Heart left ventricle (tissue), 16 donors: Measurements from ENCODE around the gene CBLB. TPM values are rescaled to one million over a fixed set of nuclear protein-coding genes. Genes with fewer than 3 reads are reported as not detected.

Experiments used
- ATAC-seq, 4 donors: fragments of 200-7000 bp; cut with Tn5 transposase; one replicate each; pipeline ENCODE4 v1.9.1; 2020 to 2022; ENCODE audit warnings: moderate library complexity in 4 of 4, mild to moderate bottlenecking in 3 of 4, moderate number of reproducible peaks in 1 of 4
- DNase-seq, 5 donors: peaks; one replicate each; pipeline ENCODE4 v3.0.0-alpha.2; 2020
- H3K27ac ChIP-seq, 12 donors: fragments of 200-600 bp; sonication (generic) in 4 of 12; one replicate each; pipeline versions ENCODE4 v1.5.0 to v1.8.0; 2016 to 2022; ENCODE audit warnings: mild to moderate bottlenecking in 2 of 12
- H3K27me3 ChIP-seq, 9 donors: fragments of 200-600 bp; sonication (generic) in 2 of 9; one replicate each; pipeline versions ENCODE4 v1.5.1 to v1.8.0; 2016 to 2022; ENCODE audit warnings: mild to moderate bottlenecking in 3 of 9
- H3K36me3 ChIP-seq, 9 donors: fragments of 200-600 bp; sonication (generic) in 2 of 9; one replicate each; pipeline versions ENCODE4 v1.5.0 to v1.8.0; 2018 to 2022; ENCODE audit warnings: mild to moderate bottlenecking in 2 of 9
- H3K4me1 ChIP-seq, 12 donors: fragments of 200-600 bp; sonication (generic) in 4 of 12; one replicate each; pipeline versions ENCODE4 v1.5.0 to v1.8.0; 2016 to 2022; ENCODE audit warnings: mild to moderate bottlenecking in 3 of 12
- H3K4me3 ChIP-seq, 12 donors: fragments of 200-600 bp; sonication (generic) in 4 of 12; one replicate each; pipeline versions ENCODE4 v1.5.0 to v1.8.0; 2017 to 2022; ENCODE audit warnings: mild to moderate bottlenecking in 9 of 12, moderate library complexity in 4 of 12
- H3K9me3 ChIP-seq, 12 donors: fragments of 200-600 bp; sonication (generic) in 4 of 12; one replicate each; pipeline versions ENCODE4 v1.5.0 to v1.8.0; 2016 to 2022; ENCODE audit warnings: mild to moderate bottlenecking in 1 of 12
- POLR2A ChIP-seq, 2 donors: fragments of 450-650 bp; IDR thresholded peaks; one replicate each; pipeline ENCODE4 v1.6.1; 2017; ENCODE audit warnings: antibody characterized with exemption in 2 of 2, mild to moderate bottlenecking in 2 of 2, moderate library complexity in 2 of 2
- WGBS, 4 donors: extraction: QIAGEN DNeasy Blood & Tissue Kit in 2 of 4; methylation state at CpG; one replicate each; pipeline versions ENCODE4 v1.1.5 to v1.1.7; 2013 to 2018; 5-methylcytosine and 5-hydroxymethylcytosine counted together
- intact Hi-C, 10 donors: fragments of 100-400 bp; cut with DNase I; formaldehyde crosslinking; loops; one replicate each; pipeline versions ENCODE4 v1.11.1 to v1.14.2; 2022
- polyA plus RNA-seq, 2 donors: library from polyadenylated mRNA; stranded (reverse); fragments of 200-250 nt; gene quantifications; one replicate each; pipeline ENCODE4 v1.2.3, GENCODE V29; 2013
- total RNA-seq, 9 donors: library from RNA; depleted of rRNA in 2 of 9; stranded (reverse); fragments of >200 nt in 2 of 9; fragmentation: NEBNext Ultra II Directional in 3 of 9; extraction: Animal tissue kit (Norgen Biotek cat#: 25700) in 3 of 9; gene quantifications; one replicate each; pipeline versions ENCODE4 v1.1.0 to v1.2.4, GENCODE V29; 2016 to 2023
- TF ChIP-seq, protein P1 (sequence below), 12 donors: fragments of 200-600 bp; sonication (generic) in 4 of 12; IDR thresholded peaks; one replicate each; pipeline versions ENCODE4 v1.5.0 to v1.8.0; 2018 to 2022; ENCODE audit warnings: antibody characterized with exemption in 12 of 12, mild to moderate bottlenecking in 5 of 12
- donor health status: ischemic (EF 13 %, LVEDD 7.1; RV severe dilation, severe dysfunction).
- donor health status: healthy with polysubstance abuse.
- donor health status: DM: no; HTN: yes; CAD: no.
- donor health status: DM: no; HTN: no; CAD: no.
- donor health status: ischemic (EF 25% LVEDD 6.9; RV normal size, moderate dysfunction).
- donor health status: ischemic (EF 25% LVEDD 5.7; RV mildly dilated, moderate dysfunction).
- donor health status: healthy.
- donor health status: DM: yes; HTN: yes; CAD: no.
- donor health status: ischemic (EF 35%, LVEDD 5.7; RV mildly dilated, moderate dysfunction).
- donor health status: nonischemic (EF 11% LVEDD 7.7; RV severe dilation, severe dysfunction).
- donor health status: DM: yes; HTN: yes; CAD: no.
- donor health status: PGD.
- donor health status: ischemic (EF 29% LVEDD 5.4; RV normal size, mild dysfunction).
- donor health status: nonischemic (EF 23%, LVEDD 6.1; RV moderate dilation, normal function).

Gene CBLB
- total and polyA plus RNA-seq, 11 donors = 18.6 to 74.4 (median 42.3) TPM

DNA sequence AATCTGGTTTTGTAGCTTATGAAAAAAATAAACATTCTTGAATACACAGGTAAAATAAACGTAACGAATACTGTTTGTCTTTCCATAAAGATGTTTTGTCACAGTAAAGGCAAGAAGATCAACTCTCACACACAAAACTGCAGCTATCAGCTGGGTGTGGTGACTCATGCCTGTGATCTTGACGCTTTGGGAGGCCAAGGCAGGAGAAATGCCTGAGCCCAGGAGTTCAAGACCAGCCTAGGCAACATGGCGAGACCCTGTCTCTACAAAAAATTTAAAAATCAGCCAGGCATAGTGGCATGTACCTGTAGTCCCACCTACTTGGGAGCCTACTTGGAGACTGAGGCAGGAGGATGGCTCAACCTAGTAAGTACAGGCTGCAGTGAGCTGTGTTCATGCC is 39.6 kb downstream of the CBLB start:
- WGBS, 4 donors = 93 to 96% (median 95%) methylated on average over 4 of the region's 4 CpGs
- Histone ChIP-seq H3K4me3 (no peak overlapping the region), H3K4me1 (peaks cover 8 to 85% (median 47%) of the 10 kb centered on the region in 12 donors), H3K9me3 (no peaks in the 10 kb centered on the region), H3K27me3 (no peaks in the 10 kb centered on the region), H3K36me3 (peaks cover 0 to 4% (median 0%) of the 10 kb centered on the region in 9 donors), H3K27ac (peak overlapping the region in 1 of 12 donors; percentile 75)
- intact Hi-C loops = loop anchor here in 2 of 10 donors (5.0 kb wide), 2 partner anchors 33 to 38 kb away; partner anchors contain the start of gene CBLB (in 1 of the 2)
- ATAC-seq = no peak
- TF ChIP-seq POLR2A (IDR thresholded peaks at IDR 0.05) = no peak
- TF ChIP-seq, protein P1, sequence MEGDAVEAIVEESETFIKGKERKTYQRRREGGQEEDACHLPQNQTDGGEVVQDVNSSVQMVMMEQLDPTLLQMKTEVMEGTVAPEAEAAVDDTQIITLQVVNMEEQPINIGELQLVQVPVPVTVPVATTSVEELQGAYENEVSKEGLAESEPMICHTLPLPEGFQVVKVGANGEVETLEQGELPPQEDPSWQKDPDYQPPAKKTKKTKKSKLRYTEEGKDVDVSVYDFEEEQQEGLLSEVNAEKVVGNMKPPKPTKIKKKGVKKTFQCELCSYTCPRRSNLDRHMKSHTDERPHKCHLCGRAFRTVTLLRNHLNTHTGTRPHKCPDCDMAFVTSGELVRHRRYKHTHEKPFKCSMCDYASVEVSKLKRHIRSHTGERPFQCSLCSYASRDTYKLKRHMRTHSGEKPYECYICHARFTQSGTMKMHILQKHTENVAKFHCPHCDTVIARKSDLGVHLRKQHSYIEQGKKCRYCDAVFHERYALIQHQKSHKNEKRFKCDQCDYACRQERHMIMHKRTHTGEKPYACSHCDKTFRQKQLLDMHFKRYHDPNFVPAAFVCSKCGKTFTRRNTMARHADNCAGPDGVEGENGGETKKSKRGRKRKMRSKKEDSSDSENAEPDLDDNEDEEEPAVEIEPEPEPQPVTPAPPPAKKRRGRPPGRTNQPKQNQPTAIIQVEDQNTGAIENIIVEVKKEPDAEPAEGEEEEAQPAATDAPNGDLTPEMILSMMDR (IDR thresholded peaks at IDR 0.05) = no peak
- peak in 1 of 5 donors; percentile 23 for DNase-seq

DNA sequence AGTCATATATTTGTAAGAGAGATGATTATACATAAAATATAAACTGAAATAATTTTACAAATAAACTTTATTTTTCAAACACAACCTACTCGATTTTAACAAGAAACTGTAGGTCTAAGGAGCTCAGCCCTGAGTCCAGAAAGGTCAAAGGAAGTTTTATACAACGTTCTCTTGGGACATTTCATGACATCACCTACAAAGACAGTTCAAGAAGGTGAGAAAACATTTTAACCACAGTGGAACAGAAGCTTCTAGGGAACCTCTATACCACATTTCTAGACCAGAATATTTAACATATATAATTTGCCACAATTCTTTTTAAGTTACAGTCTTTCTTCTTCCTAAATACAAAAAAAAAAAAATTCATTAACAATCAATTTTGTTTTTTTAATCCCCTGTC is 40.1 kb downstream of the CBLB start:
- H3K27ac ChIP-seq = peak overlapping the region in 1 of 12 donors; percentile 75

DNA sequence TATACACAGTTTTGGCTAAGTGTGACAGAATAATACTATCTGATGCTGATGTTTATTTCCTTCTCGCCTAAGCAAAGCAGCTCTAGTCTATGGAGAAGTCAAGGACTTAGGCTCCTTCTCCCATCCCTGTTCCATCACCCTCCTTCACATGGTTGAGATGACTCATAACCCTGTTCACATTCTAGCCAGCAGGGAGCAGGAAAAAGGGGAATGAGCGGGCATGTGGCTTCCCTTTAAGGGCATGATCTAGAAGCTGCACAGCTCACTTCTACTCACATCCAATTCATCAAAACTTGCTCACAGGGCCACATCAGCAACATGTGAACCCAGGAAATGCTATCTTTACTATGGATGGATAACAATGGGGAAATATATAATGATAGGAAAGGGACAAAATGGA is 40.9 kb downstream of the CBLB start:
- intact Hi-C loops = loop anchor here in 2 of 10 donors (5.0 kb wide), 2 partner anchors 34 to 39 kb away; partner anchors contain the start of gene CBLB (in 1 of the 2)
- TF ChIP-seq, protein P1 (IDR thresholded peaks at IDR 0.05) = peak in 4 of 12 donors; percentile 8 to 38 (median 26)
- TF ChIP-seq POLR2A (IDR thresholded peaks at IDR 0.05) = no peak
- ATAC-seq (peak; percentile 12 to 76 (median 72)), DNase-seq (peak in 2 of 5 donors; percentile 33 to 35)
- Histone ChIP-seq H3K4me3 (no peak overlapping the region), H3K36me3 (peaks cover 0 to 4% (median 0%) of the 10 kb centered on the region in 9 donors), H3K27ac (peak overlapping the region in 9 of 12 donors; percentile 20 to 75 (median 43)), H3K9me3 (no peaks in the 10 kb centered on the region), H3K27me3 (no peaks in the 10 kb centered on the region), H3K4me1 (peaks cover 8 to 92% (median 57%) of the 10 kb centered on the region in 12 donors)
- 69 to 86% (median 81%) methylated on average over 2 of the region's 2 CpGs for WGBS, 4 donors

More for the DNA sequence above, 40.1 kb downstream of the CBLB start:
- intact Hi-C loops = loop anchor here in 2 of 10 donors (5.0 kb wide), 2 partner anchors 34 to 39 kb away; partner anchors contain the start of gene CBLB (in 1 of the 2)
- no peaks in the 10 kb centered on the region for H3K27me3 ChIP-seq
- H3K36me3 ChIP-seq = peaks cover 0 to 4% (median 0%) of the 10 kb centered on the region in 9 donors
- TF ChIP-seq, protein P1 (IDR thresholded peaks at IDR 0.05) = no peak
- TF ChIP-seq POLR2A (IDR thresholded peaks at IDR 0.05) = no peak
- H3K9me3 ChIP-seq = no peaks in the 10 kb centered on the region
- ATAC-seq (no peak), DNase-seq (no peak)
- no peak overlapping the region for H3K4me3 ChIP-seq
- 25 to 60% (median 37%) methylated on average over 2 of the region's 2 CpGs for WGBS, 4 donors
- H3K4me1 ChIP-seq = peaks cover 8 to 90% (median 53%) of the 10 kb centered on the region in 12 donors

DNA sequence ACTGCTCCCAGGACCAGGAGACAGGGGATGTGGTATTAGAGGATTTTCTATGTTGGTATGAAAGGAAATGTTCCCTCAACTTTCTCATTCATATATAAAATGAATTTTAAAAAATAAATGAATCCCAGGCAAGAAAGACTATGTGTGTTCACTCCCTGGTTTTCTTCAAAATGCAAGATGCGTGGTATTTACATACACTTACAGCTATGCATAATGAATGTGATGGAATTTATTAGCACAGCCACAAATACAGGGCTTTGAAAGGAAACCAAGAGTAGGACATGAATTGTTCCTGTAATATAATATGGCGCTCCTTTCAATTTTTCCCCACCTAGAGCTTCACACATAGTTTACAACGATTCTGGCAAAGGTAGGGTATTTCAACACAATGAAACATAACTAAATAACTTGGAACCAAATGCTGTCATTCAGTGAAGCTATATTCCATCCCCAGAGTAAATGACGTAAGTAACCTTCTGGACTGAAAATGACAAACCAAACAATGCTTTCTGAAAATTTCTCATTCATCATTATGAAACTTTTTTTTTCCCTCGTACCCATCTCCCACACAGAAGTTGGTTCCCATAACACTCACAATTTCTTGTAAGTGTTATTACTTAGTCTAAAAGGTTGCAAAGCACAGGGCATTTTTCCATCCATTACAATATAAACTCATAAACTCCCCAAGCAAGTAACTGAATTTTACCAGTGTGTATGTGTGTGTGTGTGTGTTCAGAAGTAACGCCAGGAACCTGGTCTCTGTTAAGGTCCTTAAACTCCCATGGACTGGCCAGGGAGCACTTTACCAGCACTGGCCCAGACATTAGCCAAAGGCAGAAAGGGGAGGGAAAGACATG is 41.8 kb downstream of the CBLB start:
- H3K9me3 ChIP-seq = no peaks in the 10 kb centered on the region
- H3K36me3 ChIP-seq = peaks cover 0 to 4% (median 0%) of the 10 kb centered on the region in 9 donors
- H3K27ac ChIP-seq = peak overlapping the region in 10 of 12 donors; percentile 0 to 75 (median 40)
- no peaks in the 10 kb centered on the region for H3K27me3 ChIP-seq
- intact Hi-C loops = loop anchor here in 2 of 10 donors (5.0 kb wide), 2 partner anchors 35 to 40 kb away; partner anchors contain the start of gene CBLB (in 1 of the 2)
- no peak overlapping the region for H3K4me3 ChIP-seq
- no peak for TF ChIP-seq POLR2A (IDR thresholded peaks at IDR 0.05)
- TF ChIP-seq, protein P1 (IDR thresholded peaks at IDR 0.05) = no peak
- peaks cover 8 to 91% (median 54%) of the 10 kb centered on the region in 12 donors for H3K4me1 ChIP-seq
- WGBS, 4 donors = 55 to 65% (median 62%) methylated on average over 6 of the region's 6 CpGs
- DNase-seq (no peak), ATAC-seq (peak in 1 of 4 donors; percentile 16)
